Smooth muscle cell (in vitro differentiated cells): Measurements from ENCODE around the gene TRMT44. TPM values are rescaled to one million over a fixed set of nuclear protein-coding genes. Genes with fewer than 3 reads are reported as not detected.
"Not testable (repeated sequence)": the region's sequence is repeated elsewhere in the genome, so short reads cannot be mapped to it uniquely, and the experiment has no call there.

ENCODE experiments used
- DNase-seq: peaks from one replicate; lab custom pipeline; 2025; ENCODE audit not compliant: unreplicated experiment; lab: John Stamatoyannopoulos, UW
- H2AFZ ChIP-seq: fragments of 200-600 bp; sonication (generic); 2 replicates; pipeline ENCODE4 v1.6.0; 2016; ENCODE audit warnings: antibody characterized with exemption, low read depth, mild to moderate bottlenecking
- H3F3A ChIP-seq: fragments of 200-600 bp; sonication (generic); 2 replicates; pipeline ENCODE4 v1.6.0; 2017; ENCODE audit warnings: antibody characterized with exemption, low read depth
- H3K27ac ChIP-seq: fragments of 200-600 bp; sonication (generic); 2 replicates; pipeline ENCODE4 v1.5.1; 2016; ENCODE audit warnings: low read depth, mild to moderate bottlenecking
- H3K27me3 ChIP-seq: fragments of 200-600 bp; sonication (generic); 2 replicates; pipeline ENCODE4 v1.6.1; 2016; ENCODE audit warnings: low read depth, mild to moderate bottlenecking
- H3K36me3 ChIP-seq: fragments of 200-600 bp; sonication (generic); 2 replicates; pipeline ENCODE4 v1.5.1; 2016; ENCODE audit warnings: low read depth
- H3K4me1 ChIP-seq: fragments of 200-600 bp; sonication (generic); 2 replicates; pipeline ENCODE4 v1.5.1; 2016; ENCODE audit warnings: low read depth
- H3K4me2 ChIP-seq: fragments of 200-600 bp; sonication (generic); 2 replicates; pipeline ENCODE4 v1.6.0; 2016; ENCODE audit warnings: mild to moderate bottlenecking
- H3K4me3 ChIP-seq: fragments of 200-600 bp; sonication (generic); 2 replicates; pipeline ENCODE4 v1.5.1; 2016; ENCODE audit warnings: mild to moderate bottlenecking
- H3K79me2 ChIP-seq: fragments of 200-600 bp; sonication (generic); 2 replicates; pipeline ENCODE4 v1.6.0; 2016; ENCODE audit warnings: low read depth, mild to moderate bottlenecking
- H3K9ac ChIP-seq: fragments of 200-600 bp; sonication (generic); 2 replicates; pipeline ENCODE4 v1.6.0; 2016; ENCODE audit warnings: low read depth
- H3K9me3 ChIP-seq: fragments of 200-600 bp; sonication (generic); replicated peaks from 2 replicates; pipeline ENCODE4 v1.5.1; 2016; ENCODE audit warnings: low read depth
- H4K20me1 ChIP-seq: fragments of 200-600 bp; sonication (generic); 2 replicates; pipeline ENCODE4 v1.6.0; 2016; ENCODE audit warnings: low read depth
- WGBS: methylation state at CpG from one replicate; pipeline ENCODE4 v1.1.7; 2016; ENCODE audit warnings: low lambda C conversion rate; 5-methylcytosine and 5-hydroxymethylcytosine counted together
- polyA plus RNA-seq: library from polyadenylated mRNA; unstranded; fragments of >200 nt; fragmentation: Nextera tagmentation; extraction: Ambion mirVana; gene quantifications from 2 replicates; pipeline ENCODE4 v1.2.1, GENCODE V29; 2016
- total RNA-seq: library from RNA; depleted of rRNA; stranded (reverse); fragments of >200 nt; gene quantifications from 2 replicates; pipeline ENCODE4 v1.2.3, GENCODE V29; 2014
- TF ChIP-seq, protein P1 (sequence below): fragments of 200-600 bp; sonication (generic); IDR thresholded peaks from 2 replicates; pipeline ENCODE4 v1.5.1; 2017; ENCODE audit warnings: borderline replicate concordance, mild to moderate bottlenecking, antibody characterized with exemption; ENCODE audit not compliant: insufficient read depth, poor library complexity, severe bottlenecking

The TRMT44 gene
- total and polyA plus RNA-seq, 2 experiments from 2014 or later = 5.0 to 18.7 TPM

DNA sequence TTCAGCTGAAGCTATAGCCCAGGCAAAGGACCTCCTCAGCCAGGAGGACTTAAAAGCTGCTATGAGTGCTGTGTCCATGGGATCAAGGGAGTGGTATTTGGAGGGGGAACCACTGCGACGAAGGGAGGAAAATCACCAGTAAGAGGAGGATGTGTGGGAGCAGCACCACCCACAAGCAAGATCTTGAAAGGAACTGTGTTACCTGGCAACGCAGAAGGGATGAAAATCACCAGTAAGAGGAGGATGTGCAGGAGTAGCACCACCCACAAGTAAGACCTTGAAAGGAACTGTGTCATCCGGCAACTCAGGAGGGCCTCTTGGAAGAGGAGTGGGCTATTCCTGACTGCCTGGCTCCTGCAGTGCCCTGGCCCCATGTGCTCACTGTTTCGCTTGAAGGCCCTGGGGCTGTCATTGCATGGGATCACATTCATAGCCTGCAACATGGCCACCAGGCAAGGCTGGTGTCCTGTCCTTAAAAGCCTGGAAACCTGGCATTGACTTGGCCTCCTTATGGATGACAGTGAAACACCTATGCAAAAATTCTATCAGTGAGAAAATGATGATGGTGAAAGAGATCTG is 48.3 kb downstream of the TRMT44 start:
- TF ChIP-seq, protein P1, sequence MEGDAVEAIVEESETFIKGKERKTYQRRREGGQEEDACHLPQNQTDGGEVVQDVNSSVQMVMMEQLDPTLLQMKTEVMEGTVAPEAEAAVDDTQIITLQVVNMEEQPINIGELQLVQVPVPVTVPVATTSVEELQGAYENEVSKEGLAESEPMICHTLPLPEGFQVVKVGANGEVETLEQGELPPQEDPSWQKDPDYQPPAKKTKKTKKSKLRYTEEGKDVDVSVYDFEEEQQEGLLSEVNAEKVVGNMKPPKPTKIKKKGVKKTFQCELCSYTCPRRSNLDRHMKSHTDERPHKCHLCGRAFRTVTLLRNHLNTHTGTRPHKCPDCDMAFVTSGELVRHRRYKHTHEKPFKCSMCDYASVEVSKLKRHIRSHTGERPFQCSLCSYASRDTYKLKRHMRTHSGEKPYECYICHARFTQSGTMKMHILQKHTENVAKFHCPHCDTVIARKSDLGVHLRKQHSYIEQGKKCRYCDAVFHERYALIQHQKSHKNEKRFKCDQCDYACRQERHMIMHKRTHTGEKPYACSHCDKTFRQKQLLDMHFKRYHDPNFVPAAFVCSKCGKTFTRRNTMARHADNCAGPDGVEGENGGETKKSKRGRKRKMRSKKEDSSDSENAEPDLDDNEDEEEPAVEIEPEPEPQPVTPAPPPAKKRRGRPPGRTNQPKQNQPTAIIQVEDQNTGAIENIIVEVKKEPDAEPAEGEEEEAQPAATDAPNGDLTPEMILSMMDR = no peak
- Histone ChIP-seq H4K20me1 (no peaks in the 10 kb centered on the region), H3K4me2 (no peak overlapping the region), H3K4me1 (no peaks in the 10 kb centered on the region), H3K79me2 (no peaks in the 10 kb centered on the region), H3K4me3 (no peak overlapping the region), H2AFZ (no peak overlapping the region), H3K9ac (no peak overlapping the region), H3K9me3 (no peaks in the 10 kb centered on the region), H3F3A (no peaks in the 10 kb centered on the region), H3K36me3 (no peaks in the 10 kb centered on the region), H3K27ac (no peak overlapping the region), H3K27me3 (no peaks in the 10 kb centered on the region)
- 96% methylated on average over 5 of the region's 5 CpGs for WGBS
- DNase-seq = no peak

DNA sequence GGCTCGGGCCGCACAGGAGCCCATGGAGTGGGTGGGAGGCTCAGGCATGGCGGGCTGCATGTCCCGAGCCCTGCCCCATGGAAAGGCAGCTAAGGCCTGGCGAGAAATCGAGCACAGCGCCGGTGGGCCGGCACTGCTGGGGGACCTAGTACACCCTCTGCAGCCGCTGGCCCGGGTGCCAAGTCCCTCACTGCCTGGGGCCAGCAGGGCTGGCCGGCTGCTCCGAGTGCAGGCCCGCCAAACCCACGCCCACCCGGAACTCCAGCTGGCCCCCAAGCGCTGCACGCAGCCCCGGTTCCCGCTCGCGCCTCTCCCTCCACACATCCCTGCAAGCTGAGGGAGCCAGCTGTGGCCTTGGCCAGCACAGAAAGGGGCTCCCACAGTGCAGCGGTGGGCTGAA is 50.9 kb downstream of the TRMT44 start:
- H3K27me3 ChIP-seq, H3K4me3 ChIP-seq, H3K36me3 ChIP-seq, H3K9ac ChIP-seq, H4K20me1 ChIP-seq, H3K4me2 ChIP-seq, DNase-seq, H3K27ac ChIP-seq, H3K4me1 ChIP-seq, H3K79me2 ChIP-seq, H2AFZ ChIP-seq, H3K9me3 ChIP-seq, H3F3A ChIP-seq: not testable (repeated sequence)
- 97% methylated on average over 15 of the region's 23 CpGs for WGBS

DNA sequence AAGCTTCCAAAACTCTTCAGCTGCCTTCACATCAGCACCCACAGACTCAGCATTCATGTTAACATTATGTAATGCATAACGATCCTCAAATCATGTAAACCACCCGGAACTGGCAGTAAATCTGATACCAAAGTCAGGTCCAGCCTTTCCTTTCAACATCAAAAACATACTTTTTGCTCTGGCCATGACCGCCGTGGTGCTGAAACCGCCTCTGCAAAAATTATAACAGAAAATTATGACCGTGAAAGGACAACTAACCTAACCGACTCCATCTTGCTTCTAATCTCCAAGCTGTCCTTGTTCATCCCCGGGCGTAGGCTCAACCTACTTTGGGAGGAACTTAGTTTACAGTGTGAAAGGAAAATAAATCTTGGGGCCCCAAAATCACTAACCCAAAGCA is 51.6 kb downstream of the TRMT44 start:
- no peaks in the 10 kb centered on the region for H3K9me3 ChIP-seq
- H3K27ac ChIP-seq = no peak overlapping the region
- WGBS = 95% methylated on average over 9 of the region's 9 CpGs
- H3K4me1 ChIP-seq = no peaks in the 10 kb centered on the region
- H4K20me1 ChIP-seq = no peaks in the 10 kb centered on the region
- no peaks in the 10 kb centered on the region for H3K27me3 ChIP-seq
- H3K4me3 ChIP-seq = no peak overlapping the region
- H3F3A ChIP-seq = no peaks in the 10 kb centered on the region
- H3K9ac ChIP-seq = no peak overlapping the region
- no peaks in the 10 kb centered on the region for H3K79me2 ChIP-seq
- H3K36me3 ChIP-seq = no peaks in the 10 kb centered on the region
- DNase-seq = no peak
- TF ChIP-seq, protein P1 = no peak
- no peak overlapping the region for H2AFZ ChIP-seq
- H3K4me2 ChIP-seq = no peak overlapping the region

DNA sequence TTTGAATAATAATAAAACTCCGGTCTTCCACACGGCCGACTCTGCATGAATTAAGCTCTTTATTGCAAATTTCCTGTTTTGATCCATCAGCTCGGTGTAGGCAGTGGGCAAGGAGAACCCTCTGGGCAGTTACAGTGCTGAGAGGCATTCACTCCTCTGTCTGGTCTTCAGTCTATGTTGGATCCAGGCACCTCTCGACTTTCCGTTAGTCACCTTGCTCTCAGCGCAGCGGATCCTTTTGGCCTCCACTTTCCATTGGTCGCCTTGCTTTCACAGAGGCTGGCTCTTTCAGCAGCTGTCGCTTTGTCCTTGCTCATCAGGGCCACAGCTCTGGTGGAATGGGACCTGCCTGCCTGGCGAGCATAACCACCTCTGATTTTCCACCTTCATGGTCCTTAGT is 52.9 kb downstream of the TRMT44 start:
- H3K36me3 ChIP-seq = no peaks in the 10 kb centered on the region
- no peaks in the 10 kb centered on the region for H3K9me3 ChIP-seq
- no peaks in the 10 kb centered on the region for H3K79me2 ChIP-seq
- TF ChIP-seq, protein P1 = no peak
- no peak overlapping the region for H3K4me2 ChIP-seq
- no peak overlapping the region for H3K27ac ChIP-seq
- H3K9ac ChIP-seq = no peak overlapping the region
- no peaks in the 10 kb centered on the region for H3F3A ChIP-seq
- no peaks in the 10 kb centered on the region for H3K27me3 ChIP-seq
- H2AFZ ChIP-seq = no peak overlapping the region
- WGBS = 79% methylated on average over 11 of the region's 11 CpGs
- DNase-seq = no peak
- H4K20me1 ChIP-seq = no peaks in the 10 kb centered on the region
- H3K4me3 ChIP-seq = no peak overlapping the region
- H3K4me1 ChIP-seq = no peaks in the 10 kb centered on the region
